ENCODE results near the gene SSB. TPM values are rescaled to one million over a fixed set of nuclear protein-coding genes. Genes with fewer than 3 reads are reported as not detected.
"Not testable (repeated sequence)": the region's sequence is repeated elsewhere in the genome, so short reads cannot be mapped to it uniquely, and the experiment has no call there.

The SSB gene
- total RNA-seq, 1 experiment from 2014 or later: 119 TPM

DNA sequence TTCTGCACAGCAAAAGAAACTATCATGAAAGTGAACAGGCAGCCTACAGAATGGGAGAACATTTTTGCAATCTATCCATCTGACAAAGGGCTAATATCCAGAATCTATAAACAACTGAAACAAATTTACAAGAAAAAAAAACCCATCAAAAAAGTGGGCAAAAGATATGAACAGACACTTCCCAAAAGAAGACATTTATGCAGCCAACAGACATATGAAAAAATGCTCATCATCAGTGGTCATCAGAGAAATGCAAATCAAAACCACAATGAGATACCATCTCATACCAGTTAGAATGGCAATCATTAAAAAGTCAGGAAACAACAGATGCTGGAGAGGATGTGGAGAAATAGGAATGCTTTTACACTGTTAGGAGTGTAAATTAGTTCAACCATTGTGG lies 18.3 kb downstream of the SSB start:
- H3K36me3 ChIP-seq (ENCODE audit: control insufficient read depth, insufficient read depth, low read length); in situ Hi-C loops (cut with HindIII; ENCODE audit: low pct_unique_long_range_greater_than_20kb, low sequenced_read_pairs); BruUV-seq (replicated peaks): not testable (repeated sequence)

DNA sequence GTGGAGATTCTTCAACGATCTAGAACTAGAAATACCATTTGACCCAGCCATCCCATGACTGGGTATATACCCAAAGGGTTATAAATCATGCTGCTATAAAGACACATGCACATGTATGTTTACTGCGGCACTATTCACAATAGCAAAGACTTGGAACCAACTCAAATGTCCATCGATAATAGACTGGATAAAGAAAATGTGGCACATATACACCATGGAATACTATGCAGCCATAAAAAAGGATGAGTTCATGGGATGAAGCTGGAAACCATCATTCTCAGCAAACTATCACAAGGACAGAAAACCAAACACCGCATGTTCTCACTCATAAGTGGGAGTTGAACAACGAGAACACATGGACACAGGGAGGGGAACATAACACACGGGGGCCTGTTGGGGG lies 18.7 kb downstream of the SSB start:
- CTCF ChIA-PET; H3K36me3 ChIP-seq (ENCODE audit: control insufficient read depth, insufficient read depth, low read length); DNase-seq (ENCODE audit: low read depth, low spot score); H3K4me1 ChIP-seq (ENCODE audit: control insufficient read depth, insufficient read depth, low read length); ATAC-seq; in situ Hi-C loops (cut with HindIII; ENCODE audit: low pct_unique_long_range_greater_than_20kb, low sequenced_read_pairs); POLR2A ChIA-PET; H3K4me3 ChIP-seq (ENCODE audit: low read depth in 2 of 2, low read length in 2 of 2); intact Hi-C loops (cut with micrococcal nuclease; ENCODE audit: unreplicated experiment); H3K9me3 ChIP-seq (ENCODE audit: control insufficient read depth, insufficient read depth, low read depth, low read length); H3K27ac ChIP-seq (ENCODE audit: low read length); H3K27me3 ChIP-seq (ENCODE audit: control insufficient read depth, insufficient read depth, low read length); BruUV-seq (replicated peaks): not testable (repeated sequence)

More for the DNA sequence above, 18.3 kb downstream of the SSB start:
- DNase-seq (ENCODE audit: low read depth, low spot score); H3K9me3 ChIP-seq (ENCODE audit: control insufficient read depth, insufficient read depth, low read depth, low read length); H3K27me3 ChIP-seq (ENCODE audit: control insufficient read depth, insufficient read depth, low read length); POLR2A ChIA-PET; H3K4me1 ChIP-seq (ENCODE audit: control insufficient read depth, insufficient read depth, low read length); H3K27ac ChIP-seq (ENCODE audit: low read length); ATAC-seq; intact Hi-C loops (cut with micrococcal nuclease; ENCODE audit: unreplicated experiment); H3K4me3 ChIP-seq (ENCODE audit: low read depth in 2 of 2, low read length in 2 of 2); CTCF ChIA-PET: not testable (repeated sequence)

DNA sequence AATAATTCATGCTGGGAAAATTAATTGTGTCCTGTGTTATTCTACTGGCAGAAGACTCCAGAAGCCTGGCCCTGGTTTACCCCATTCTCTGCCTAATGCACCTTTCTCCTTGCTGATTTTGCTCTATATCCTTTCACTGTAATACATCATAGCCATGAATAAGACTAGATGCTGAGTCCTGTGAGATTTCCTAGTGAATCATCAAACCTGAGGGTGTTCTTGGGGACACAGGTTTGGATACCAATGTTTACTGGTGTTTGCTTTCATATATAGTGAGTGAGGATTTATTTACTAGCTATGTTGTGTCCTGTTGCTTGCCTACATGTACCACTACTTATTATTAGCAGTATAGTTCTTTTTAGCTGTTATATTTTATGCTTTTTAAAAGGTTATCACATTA lies 19.6 kb downstream of the SSB start:
- ChIA-PET CTCF (no interaction called here), POLR2A (no interaction called here)
- H3K27ac ChIP-seq (ENCODE audit: low read length): no peak overlapping the region
- H3K4me1 ChIP-seq (ENCODE audit: control insufficient read depth, insufficient read depth, low read length): peaks cover 5% of the 10 kb centered on the region; the same call in 1 of the 2 replicates
- H3K36me3 ChIP-seq (ENCODE audit: control insufficient read depth, insufficient read depth, low read length): no peaks in the 10 kb centered on the region; the same call in 1 of the 2 replicates
- no peaks in the 10 kb centered on the region for H3K9me3 ChIP-seq (ENCODE audit: control insufficient read depth, insufficient read depth, low read depth, low read length)
- ATAC-seq (no peak), DNase-seq (ENCODE audit: low read depth, low spot score) (no peak)
- intact Hi-C loops (cut with micrococcal nuclease; ENCODE audit: unreplicated experiment): no loop called here
- H3K27me3 ChIP-seq (ENCODE audit: control insufficient read depth, insufficient read depth, low read length): no peaks in the 10 kb centered on the region
- BruUV-seq (replicated peaks): no TSS peak
- in situ Hi-C loops (cut with HindIII; ENCODE audit: low pct_unique_long_range_greater_than_20kb, low sequenced_read_pairs): no loop called here
- TF ChIP-seq TCF7L2 (IDR thresholded peaks at IDR 0.05; ENCODE audit: low read depth, low read length) (no peak), SIN3A (IDR thresholded peaks at IDR 0.05; ENCODE audit: borderline replicate concordance, insufficient read depth, low read depth, low read length) (no peak), POLR2AphosphoS5 (IDR thresholded peaks at IDR 0.05; ENCODE audit: low read depth, low read length) (no peak)
- TF ChIP-seq, protein P1, sequence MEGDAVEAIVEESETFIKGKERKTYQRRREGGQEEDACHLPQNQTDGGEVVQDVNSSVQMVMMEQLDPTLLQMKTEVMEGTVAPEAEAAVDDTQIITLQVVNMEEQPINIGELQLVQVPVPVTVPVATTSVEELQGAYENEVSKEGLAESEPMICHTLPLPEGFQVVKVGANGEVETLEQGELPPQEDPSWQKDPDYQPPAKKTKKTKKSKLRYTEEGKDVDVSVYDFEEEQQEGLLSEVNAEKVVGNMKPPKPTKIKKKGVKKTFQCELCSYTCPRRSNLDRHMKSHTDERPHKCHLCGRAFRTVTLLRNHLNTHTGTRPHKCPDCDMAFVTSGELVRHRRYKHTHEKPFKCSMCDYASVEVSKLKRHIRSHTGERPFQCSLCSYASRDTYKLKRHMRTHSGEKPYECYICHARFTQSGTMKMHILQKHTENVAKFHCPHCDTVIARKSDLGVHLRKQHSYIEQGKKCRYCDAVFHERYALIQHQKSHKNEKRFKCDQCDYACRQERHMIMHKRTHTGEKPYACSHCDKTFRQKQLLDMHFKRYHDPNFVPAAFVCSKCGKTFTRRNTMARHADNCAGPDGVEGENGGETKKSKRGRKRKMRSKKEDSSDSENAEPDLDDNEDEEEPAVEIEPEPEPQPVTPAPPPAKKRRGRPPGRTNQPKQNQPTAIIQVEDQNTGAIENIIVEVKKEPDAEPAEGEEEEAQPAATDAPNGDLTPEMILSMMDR (IDR thresholded peaks at IDR 0.05): no peak
- TF ChIP-seq, protein P2, sequence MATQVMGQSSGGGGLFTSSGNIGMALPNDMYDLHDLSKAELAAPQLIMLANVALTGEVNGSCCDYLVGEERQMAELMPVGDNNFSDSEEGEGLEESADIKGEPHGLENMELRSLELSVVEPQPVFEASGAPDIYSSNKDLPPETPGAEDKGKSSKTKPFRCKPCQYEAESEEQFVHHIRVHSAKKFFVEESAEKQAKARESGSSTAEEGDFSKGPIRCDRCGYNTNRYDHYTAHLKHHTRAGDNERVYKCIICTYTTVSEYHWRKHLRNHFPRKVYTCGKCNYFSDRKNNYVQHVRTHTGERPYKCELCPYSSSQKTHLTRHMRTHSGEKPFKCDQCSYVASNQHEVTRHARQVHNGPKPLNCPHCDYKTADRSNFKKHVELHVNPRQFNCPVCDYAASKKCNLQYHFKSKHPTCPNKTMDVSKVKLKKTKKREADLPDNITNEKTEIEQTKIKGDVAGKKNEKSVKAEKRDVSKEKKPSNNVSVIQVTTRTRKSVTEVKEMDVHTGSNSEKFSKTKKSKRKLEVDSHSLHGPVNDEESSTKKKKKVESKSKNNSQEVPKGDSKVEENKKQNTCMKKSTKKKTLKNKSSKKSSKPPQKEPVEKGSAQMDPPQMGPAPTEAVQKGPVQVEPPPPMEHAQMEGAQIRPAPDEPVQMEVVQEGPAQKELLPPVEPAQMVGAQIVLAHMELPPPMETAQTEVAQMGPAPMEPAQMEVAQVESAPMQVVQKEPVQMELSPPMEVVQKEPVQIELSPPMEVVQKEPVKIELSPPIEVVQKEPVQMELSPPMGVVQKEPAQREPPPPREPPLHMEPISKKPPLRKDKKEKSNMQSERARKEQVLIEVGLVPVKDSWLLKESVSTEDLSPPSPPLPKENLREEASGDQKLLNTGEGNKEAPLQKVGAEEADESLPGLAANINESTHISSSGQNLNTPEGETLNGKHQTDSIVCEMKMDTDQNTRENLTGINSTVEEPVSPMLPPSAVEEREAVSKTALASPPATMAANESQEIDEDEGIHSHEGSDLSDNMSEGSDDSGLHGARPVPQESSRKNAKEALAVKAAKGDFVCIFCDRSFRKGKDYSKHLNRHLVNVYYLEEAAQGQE (IDR thresholded peaks at IDR 0.05; ENCODE audit: insufficient read depth in 1 of 2, low read depth in 2 of 2, low read length in 1 of 2): no peak
- H3K4me3 ChIP-seq (ENCODE audit: low read depth in 2 of 2, low read length in 2 of 2): no peak overlapping the region
